Naive B cell (primary cell): ENCODE results near the gene TEX55. TPM values are rescaled to one million over a fixed set of nuclear protein-coding genes. Genes with fewer than 3 reads are reported as not detected.
A peak's percentile ranks its signal among the peaks of the same experiment; 100 is the strongest.
"Not testable (repeated sequence)": the region's sequence is repeated elsewhere in the genome, so short reads cannot be mapped to it uniquely, and the experiment has no call there.

Source experiments
- ATAC-seq, 2 donors: fragments of 150-1000 bp; cut with Tn5 transposase; 2 replicates each; pipeline ENCODE4 v1.10.0; 2021; ENCODE audit warnings: low read depth in 2 of 2, mild to moderate bottlenecking in 2 of 2, moderate library complexity in 2 of 2
- DNase-seq: peaks from one replicate; pipeline ENCODE4 v3.0.0; 2022
- H3K27ac Mint-ChIP-seq, 6 donors: one replicate each; pipeline ENCODE4 v1.8.0; 2020 to 2022; ENCODE audit warnings: mild to moderate bottlenecking in 6 of 6, mixed read lengths in 6 of 6, moderate library complexity in 5 of 6, inconsistent platforms in 2 of 6
- H3K27me3 Mint-ChIP-seq, 3 donors: one replicate each; pipeline ENCODE4 v1.8.0; 2021 to 2022; ENCODE audit warnings: mixed read lengths in 3 of 3, mild to moderate bottlenecking in 1 of 3
- H3K36me3 Mint-ChIP-seq, 2 donors: one replicate each; pipeline ENCODE4 v1.8.0; 2020 to 2022; ENCODE audit warnings: mixed read lengths in 2 of 2, inconsistent platforms in 1 of 2, mild to moderate bottlenecking in 1 of 2
- H3K4me1 Mint-ChIP-seq, 3 donors: one replicate each; pipeline ENCODE4 v1.8.0; 2020 to 2022; ENCODE audit warnings: mixed read lengths in 3 of 3, inconsistent platforms in 1 of 3, mild to moderate bottlenecking in 1 of 3, moderate library complexity in 1 of 3
- H3K4me3 Mint-ChIP-seq, 8 donors: one replicate each; pipeline ENCODE4 v1.8.0; 2020 to 2022; ENCODE audit warnings: mild to moderate bottlenecking in 8 of 8, mixed read lengths in 8 of 8, moderate library complexity in 8 of 8, inconsistent platforms in 2 of 8
- H3K9me3 Mint-ChIP-seq, 7 donors: one replicate each; pipeline ENCODE4 v1.8.0; 2020 to 2022; ENCODE audit warnings: mixed read lengths in 7 of 7, mild to moderate bottlenecking in 5 of 7, inconsistent platforms in 2 of 7, moderate library complexity in 1 of 7
- polyA plus RNA-seq, 6 donors: library from polyadenylated mRNA; unstranded; fragments of 300-500 nt; fragmentation: Illumina TruSeq; gene quantifications; one replicate each; pipeline ENCODE4 v1.2.3, GENCODE V29; 2021; ENCODE audit warnings: low read depth in 6 of 6

TEX55 gene
- polyA plus RNA-seq, 6 donors from 2014 or later, result not detected

GRCh38 chr3:119140466-119140865 lies 5.5 kb upstream of the TEX55 start:
- Mint-ChIP-seq H3K27me3 (peaks cover 0 to 13% (median 0%) of the 10 kb centered on the region in 3 donors), H3K4me1 (no peaks in the 10 kb centered on the region), H3K27ac (no peak overlapping the region), H3K9me3 (peaks cover 0 to 7% (median under 1%) of the 10 kb centered on the region in 7 donors), H3K36me3 (no peaks in the 10 kb centered on the region), H3K4me3 (peak overlapping the region in 1 of 8 donors; percentile 48)
- no peak for ATAC-seq
- no peak for DNase-seq

GRCh38 chr3:119145128-119145499 lies 851 bp upstream of the TEX55 start:
- Mint-ChIP-seq H3K4me1 (no peaks in the 10 kb centered on the region), H3K27ac (peak overlapping the region in 1 of 6 donors; percentile 13), H3K9me3 (no peaks in the 10 kb centered on the region), H3K36me3 (no peaks in the 10 kb centered on the region), H3K4me3 (peak overlapping the region in 1 of 8 donors; percentile 1), H3K27me3 (no peaks in the 10 kb centered on the region)
- DNase-seq (no peak), ATAC-seq (no peak)

- no peaks in the 10 kb centered on the region for H3K27me3 Mint-ChIP-seq
- no peak overlapping the region for H3K4me3 Mint-ChIP-seq
- H3K36me3 Mint-ChIP-seq, result no peaks in the 10 kb centered on the region
- H3K27ac Mint-ChIP-seq, result no peak overlapping the region
- H3K4me1 Mint-ChIP-seq, result no peaks in the 10 kb centered on the region
- DNase-seq (no peak), ATAC-seq (no peak)
- H3K9me3 Mint-ChIP-seq, result no peaks in the 10 kb centered on the region
These were observed 812 bp downstream of the TEX55 start for GRCh38 chr3:119146578-119147375.

- no peaks in the 10 kb centered on the region for H3K4me1 Mint-ChIP-seq
These were observed 1.5 kb downstream of the TEX55 start for GRCh38 chr3:119147494-119147893.

GRCh38 chr3:119148493-119149180 lies 2.7 kb downstream of the TEX55 start:
- ATAC-seq (no peak), DNase-seq (no peak)
- Mint-ChIP-seq H3K4me1 (no peaks in the 10 kb centered on the region), H3K27ac (no peak overlapping the region), H3K9me3 (peaks cover 3 to 13% (median 6%) of the 10 kb centered on the region in 7 donors), H3K36me3 (peaks cover 0 to 4% of the 10 kb centered on the region in 2 donors), H3K27me3 (peaks cover 0 to 7% (median 0%) of the 10 kb centered on the region in 3 donors), H3K4me3 (no peak overlapping the region)

More at GRCh38 chr3:119147494-119147893, 1.5 kb downstream of the TEX55 start:
- Mint-ChIP-seq H3K27ac (no peak overlapping the region), H3K27me3 (peaks cover 0 to 2% (median 0%) of the 10 kb centered on the region in 3 donors), H3K9me3 (peaks cover 0 to 2% (median 0%) of the 10 kb centered on the region in 7 donors), H3K4me3 (no peak overlapping the region), H3K36me3 (no peaks in the 10 kb centered on the region)
- DNase-seq (no peak), ATAC-seq (no peak)

GRCh38 chr3:119149484-119149883 lies 3.5 kb downstream of the TEX55 start:
- Mint-ChIP-seq H3K4me3 (no peak overlapping the region), H3K27me3 (peaks cover 3 to 7% (median 6%) of the 10 kb centered on the region in 3 donors), H3K36me3 (peaks cover 8 to 11% of the 10 kb centered on the region in 2 donors), H3K27ac (no peak overlapping the region), H3K4me1 (no peaks in the 10 kb centered on the region), H3K9me3 (peaks cover 8 to 22% (median 14%) of the 10 kb centered on the region in 7 donors)
- DNase-seq (no peak), ATAC-seq (no peak)

- H3K4me3 Mint-ChIP-seq, result no peak overlapping the region
- DNase-seq, result no peak
- H3K27ac Mint-ChIP-seq, result no peak overlapping the region
- H3K36me3 Mint-ChIP-seq, result peaks cover 11 to 15% of the 10 kb centered on the region in 2 donors
- no peaks in the 10 kb centered on the region for H3K4me1 Mint-ChIP-seq
- peaks cover 8 to 24% (median 13%) of the 10 kb centered on the region in 3 donors for H3K27me3 Mint-ChIP-seq
- ATAC-seq, result no peak
- peaks cover 16 to 61% (median 36%) of the 10 kb centered on the region in 7 donors for H3K9me3 Mint-ChIP-seq
These were observed 10.9 kb downstream of the TEX55 start for GRCh38 chr3:119156868-119157267.

- peaks cover 15 to 66% (median 34%) of the 10 kb centered on the region in 7 donors for H3K9me3 Mint-ChIP-seq
- H3K4me1 Mint-ChIP-seq, result no peaks in the 10 kb centered on the region
- peaks cover 19 to 22% of the 10 kb centered on the region in 2 donors for H3K36me3 Mint-ChIP-seq
- no peak overlapping the region for H3K27ac Mint-ChIP-seq
- DNase-seq (no peak), ATAC-seq (no peak)
- H3K27me3 Mint-ChIP-seq, result peaks cover 14 to 22% (median 15%) of the 10 kb centered on the region in 3 donors
- no peak overlapping the region for H3K4me3 Mint-ChIP-seq
These were observed 12.0 kb downstream of the TEX55 start for GRCh38 chr3:119157971-119158370.

GRCh38 chr3:119160361-119160760 lies 14.4 kb downstream of the TEX55 start:
- Mint-ChIP-seq H3K36me3 (peaks cover 17 to 18% of the 10 kb centered on the region in 2 donors), H3K27me3 (peaks cover 9 to 37% (median 12%) of the 10 kb centered on the region in 3 donors), H3K4me3 (no peak overlapping the region), H3K9me3 (peaks cover 5 to 52% (median 17%) of the 10 kb centered on the region in 7 donors), H3K4me1 (no peaks in the 10 kb centered on the region), H3K27ac (no peak overlapping the region)
- ATAC-seq (no peak), DNase-seq (no peak)

GRCh38 chr3:119160815-119161214 lies 14.8 kb downstream of the TEX55 start:
- peaks cover 9 to 38% (median 12%) of the 10 kb centered on the region in 3 donors for H3K27me3 Mint-ChIP-seq
- no peaks in the 10 kb centered on the region for H3K4me1 Mint-ChIP-seq
- ATAC-seq, result no peak
- H3K36me3 Mint-ChIP-seq, result peaks cover 18 to 22% of the 10 kb centered on the region in 2 donors
- no peak overlapping the region for H3K27ac Mint-ChIP-seq
- no peak for DNase-seq
- H3K9me3 Mint-ChIP-seq, result peaks cover 9 to 49% (median 17%) of the 10 kb centered on the region in 7 donors
- no peak overlapping the region for H3K4me3 Mint-ChIP-seq

- Mint-ChIP-seq H3K27ac (no peak overlapping the region), H3K9me3 (peaks cover 9 to 49% (median 17%) of the 10 kb centered on the region in 7 donors), H3K4me3 (no peak overlapping the region), H3K27me3 (peaks cover 9 to 40% (median 12%) of the 10 kb centered on the region in 3 donors), H3K36me3 (peaks cover 18 to 23% of the 10 kb centered on the region in 2 donors), H3K4me1 (no peaks in the 10 kb centered on the region)
- no peak for ATAC-seq
- no peak for DNase-seq
These were observed 15.3 kb downstream of the TEX55 start for GRCh38 chr3:119161240-119161639.

- peaks cover 18 to 23% of the 10 kb centered on the region in 2 donors for H3K36me3 Mint-ChIP-seq
- H3K4me3 Mint-ChIP-seq, H3K27ac Mint-ChIP-seq, H3K4me1 Mint-ChIP-seq, DNase-seq, ATAC-seq: not testable (repeated sequence)
- H3K27me3 Mint-ChIP-seq, result peaks cover 9 to 40% (median 12%) of the 10 kb centered on the region in 3 donors
- peaks cover 0 to 25% (median 9%) of the 10 kb centered on the region in 7 donors for H3K9me3 Mint-ChIP-seq
These were observed 18.8 kb downstream of the TEX55 start for GRCh38 chr3:119164745-119165144.

- Mint-ChIP-seq H3K27ac (no peak overlapping the region), H3K9me3 (peaks cover 0 to 5% (median 0%) of the 10 kb centered on the region in 7 donors), H3K4me3 (no peak overlapping the region), H3K4me1 (no peaks in the 10 kb centered on the region), H3K36me3 (peaks cover 0 to under 1% of the 10 kb centered on the region in 2 donors), H3K27me3 (peaks cover 0 to 7% (median under 1%) of the 10 kb centered on the region in 3 donors)
- no peak for ATAC-seq
- DNase-seq, result no peak
These were observed 24.9 kb downstream of the TEX55 start for GRCh38 chr3:119170821-119171220.
